Psoas muscle (tissue), 8 donors: ENCODE measurements around the gene SH3GL3. TPM values are rescaled to one million over a fixed set of nuclear protein-coding genes. Genes with fewer than 3 reads are reported as not detected.

Source experiments
- ATAC-seq, 4 donors: fragments of 200-7000 bp; cut with Tn5 transposase; one replicate each; pipeline ENCODE4 v1.9.1; 2020; ENCODE audit warnings: moderate library complexity in 3 of 4, mild to moderate bottlenecking in 2 of 4
- DNase-seq, 2 donors: peaks; one replicate each; pipeline ENCODE4 v3.0.0-alpha.2; 2020
- H3K27ac ChIP-seq: fragments of 200-600 bp; one replicate; pipeline ENCODE4 v1.8.0; 2022
- H3K27me3 ChIP-seq, 3 donors: fragments of 200-600 bp in 1 of 3; one replicate each; pipeline versions ENCODE4 v1.6.1 to v1.8.0; 2013 to 2022; ENCODE audit warnings: low read length in 2 of 3, mild to moderate bottlenecking in 2 of 3, moderate library complexity in 1 of 3; ENCODE audit not compliant: insufficient read depth in 3 of 3
- H3K36me3 ChIP-seq, 2 donors: fragments of 200-600 bp in 1 of 2; one replicate each; pipeline versions ENCODE4 v1.6.1 to v1.8.0; 2013 to 2022; ENCODE audit warnings: low read depth in 1 of 2, mild to moderate bottlenecking in 1 of 2, moderate library complexity in 1 of 2; ENCODE audit not compliant: insufficient read depth in 1 of 2
- H3K4me1 ChIP-seq: fragments of 200-600 bp; one replicate; pipeline ENCODE4 v1.8.0; 2022
- H3K4me3 ChIP-seq: fragments of 200-600 bp; one replicate; pipeline ENCODE4 v1.8.0; 2022; ENCODE audit warnings: mild to moderate bottlenecking
- H3K9me3 ChIP-seq: fragments of 200-600 bp; one replicate; pipeline ENCODE4 v1.8.0; 2022
- CTCF ChIP-seq: fragments of 200-600 bp; IDR thresholded peaks from one replicate; pipeline ENCODE4 v1.8.0; 2022; ENCODE audit warnings: antibody characterized with exemption
- WGBS, 3 donors: extraction: QIAGEN DNeasy Blood & Tissue Kit; methylation state at CpG; one replicate each; pipeline versions ENCODE4 v1.1.6 to v1.1.7; 2013; 5-methylcytosine and 5-hydroxymethylcytosine counted together
- intact Hi-C, 2 donors: fragments of 100-400 bp; cut with DNase I; formaldehyde crosslinking; loops; one replicate each; pipeline versions ENCODE4 v1.11.0 to v1.14.2; 2022
- polyA plus RNA-seq, 3 donors: library from polyadenylated mRNA; stranded (reverse); fragments of 200-250 nt; gene quantifications; one replicate each; pipeline ENCODE4 v1.2.3, GENCODE V29; 2013
- total RNA-seq, 4 donors: library from RNA; stranded (reverse); fragmentation: NEBNext Ultra II Directional in 2 of 4; extraction: Animal tissue kit (Norgen Biotek cat#: 25700) in 2 of 4; gene quantifications; one replicate each; pipeline versions ENCODE4 v1.2.1 to v1.2.4, GENCODE V29; 2021 to 2023
- donor health status: healthy with polysubstance abuse.
- donor health status: DM: no; HTN: no; CAD: no; lungs with moderate emphysema.
- donor health status: Bipolar disorder and iron deficiency.
- donor health status: healthy.
- donor health status: DM: yes; HTN: yes; CAD: no.
- donor health status: DM: no; HTN: no; CAD: no.
- donor health status: DM: no; HTN: no; CAD: no.
- donor health status: DM: yes; HTN: yes; CAD: no.

Gene SH3GL3
- total and polyA plus RNA-seq, 7 donors = 0.05 TPM; not detected in 6

GRCh38 chr15:83549623-83550022, 102.5 kb downstream of the SH3GL3 start:
- Histone ChIP-seq H3K4me1 (no peaks in the 10 kb centered on the region), H3K4me3 (no peak overlapping the region), H3K9me3 (no peaks in the 10 kb centered on the region), H3K27me3 (peaks cover 0 to 3% (median 0%) of the 10 kb centered on the region in 3 donors), H3K27ac (no peak overlapping the region), H3K36me3 (no peaks in the 10 kb centered on the region)
- WGBS, 3 donors = 77 to 86% (median 85%) methylated on average over 1 of the region's 1 CpG
- no peak for TF ChIP-seq CTCF
- intact Hi-C loops = no loop called here
- ATAC-seq (no peak), DNase-seq (no peak)

- ATAC-seq = no peak
- Histone ChIP-seq H3K27ac (no peak overlapping the region), H3K4me3 (no peak overlapping the region), H3K4me1 (no peaks in the 10 kb centered on the region), H3K9me3 (no peaks in the 10 kb centered on the region), H3K27me3 (peaks cover 0 to 3% (median 0%) of the 10 kb centered on the region in 3 donors), H3K36me3 (no peaks in the 10 kb centered on the region)
- 90 to 91% (median 91%) methylated on average over 5 of the region's 5 CpGs for WGBS, 3 donors
- TF ChIP-seq CTCF = no peak
- no peak for DNase-seq
- intact Hi-C loops = no loop called here
Observed at GRCh38 chr15:83554558-83554957, 107.4 kb downstream of the SH3GL3 start.

- no peaks in the 10 kb centered on the region for H3K9me3 ChIP-seq
- TF ChIP-seq CTCF = no peak
- no peak overlapping the region for H3K27ac ChIP-seq
- ATAC-seq (no peak), DNase-seq (no peak)
- H3K4me3 ChIP-seq = no peak overlapping the region
- intact Hi-C loops = loop anchor here in 1 of 2 donors (5.0 kb wide), 2 partner anchors 118 to 308 kb away; no protein-coding TSS in a partner anchor
- H3K27me3 ChIP-seq = peaks cover 0 to 3% (median 0%) of the 10 kb centered on the region in 3 donors
- no peaks in the 10 kb centered on the region for H3K4me1 ChIP-seq
- no peaks in the 10 kb centered on the region for H3K36me3 ChIP-seq
- 81 to 92% (median 85%) methylated on average over 2 of the region's 2 CpGs for WGBS, 3 donors
Observed at GRCh38 chr15:83555383-83555782, 108.2 kb downstream of the SH3GL3 start.

GRCh38 chr15:83556068-83556467, 108.9 kb downstream of the SH3GL3 start:
- H3K4me1 ChIP-seq = no peaks in the 10 kb centered on the region
- H3K27me3 ChIP-seq = peaks cover 0 to 3% (median 0%) of the 10 kb centered on the region in 3 donors
- DNase-seq (no peak), ATAC-seq (no peak)
- H3K36me3 ChIP-seq = no peaks in the 10 kb centered on the region
- no peak for TF ChIP-seq CTCF
- H3K4me3 ChIP-seq = no peak overlapping the region
- H3K27ac ChIP-seq = no peak overlapping the region
- intact Hi-C loops = loop anchor here in 1 of 2 donors (5.0 kb wide), 2 partner anchors 119 to 309 kb away; no protein-coding TSS in a partner anchor
- H3K9me3 ChIP-seq = no peaks in the 10 kb centered on the region
- 24 to 62% (median 24%) methylated on average over 3 of the region's 3 CpGs for WGBS, 3 donors

GRCh38 chr15:83556754-83557153, 109.6 kb downstream of the SH3GL3 start:
- H3K36me3 ChIP-seq = no peaks in the 10 kb centered on the region
- no peak for DNase-seq

More at GRCh38 chr15:83556754-83557153, 109.6 kb downstream of the SH3GL3 start:
- ATAC-seq = no peak
- H3K9me3 ChIP-seq = no peaks in the 10 kb centered on the region
- peaks cover 0 to 3% (median 0%) of the 10 kb centered on the region in 3 donors for H3K27me3 ChIP-seq
- intact Hi-C loops = loop anchor here in 1 of 2 donors (5.0 kb wide), 2 partner anchors 119 to 309 kb away; no protein-coding TSS in a partner anchor
- no peak overlapping the region for H3K27ac ChIP-seq
- no peak overlapping the region for H3K4me3 ChIP-seq
- TF ChIP-seq CTCF = no peak
- WGBS, 3 donors = 83 to 86% (median 85%) methylated on average over 7 of the region's 7 CpGs
- no peaks in the 10 kb centered on the region for H3K4me1 ChIP-seq
